IMR-90 (cell line): Measurements from ENCODE around the gene RAN. TPM values are rescaled to one million over a fixed set of nuclear protein-coding genes. Genes with fewer than 3 reads are reported as not detected.

Source experiments
- ATAC-seq: fragments of 200-7000 bp; cut with Tn5 transposase; 2 replicates; pipeline ENCODE4 v1.9.1; 2020; ENCODE audit warnings: low read depth, mild to moderate bottlenecking, moderate library complexity
- BruUV-seq: library from RNA; stranded (reverse); fragments of 400-500 nt; replicated peaks from 2 replicates; lab custom pipeline; 2021; lab: Mats Ljungman, UMichigan
- CTCF ChIA-PET: fragments of 300-600 bp; formaldehyde crosslinking; extraction: SDS; loops from one replicate; lab custom pipeline; 2021; ENCODE audit warnings: antibody characterized with exemption; lab: Yijun Ruan, JAX
- POLR2A ChIA-PET: fragments of 300-600 bp; sonication (Branson Sonifier 250); formaldehyde crosslinking; loops from one replicate; lab custom pipeline; 2022; ENCODE audit warnings: antibody characterized with exemption; ENCODE audit not compliant: unreplicated experiment; lab: Charles Lee
- DNase-seq: peaks from one replicate; pipeline ENCODE4 v3.0.0; 2013
- H2AFZ ChIP-seq: replicated peaks from 2 replicates; pipeline ENCODE3; 2013; ENCODE audit warnings: low read length, mild to moderate bottlenecking; ENCODE audit not compliant: poor library complexity
- H2AK5ac ChIP-seq: 2 replicates; pipeline ENCODE4 v1.6.1; 2013; ENCODE audit warnings: low read depth, low read length, inconsistent platforms
- H2AK9ac ChIP-seq: replicated peaks from 2 replicates; pipeline ENCODE3; 2013; ENCODE audit warnings: mild to moderate bottlenecking, low read depth, low read length, moderate library complexity; ENCODE audit not compliant: poor library complexity
- H2BK120ac ChIP-seq: 2 replicates; pipeline ENCODE4 v1.6.1; 2013; ENCODE audit warnings: low read depth, low read length, inconsistent platforms
- H2BK15ac ChIP-seq: 3 replicates; pipeline ENCODE4 v1.6.1; 2013; ENCODE audit warnings: low read depth, low read length, inconsistent platforms
- H2BK20ac ChIP-seq: 2 replicates; pipeline ENCODE4 v1.6.1; 2013; ENCODE audit warnings: low read depth, mild to moderate bottlenecking, inconsistent platforms, low read length, moderate library complexity
- H2BK5ac ChIP-seq: 2 replicates; pipeline ENCODE4 v1.6.1; 2013; ENCODE audit warnings: mild to moderate bottlenecking, low read depth, low read length, inconsistent platforms; ENCODE audit not compliant: poor library complexity, severe bottlenecking
- H3K14ac ChIP-seq: replicated peaks from 2 replicates; pipeline ENCODE4 v1.6.1; 2013; ENCODE audit warnings: low read depth, low read length, inconsistent platforms
- H3K18ac ChIP-seq: 2 replicates; pipeline ENCODE4 v1.6.1; 2013; ENCODE audit warnings: low read depth, low read length, control low read depth
- H3K23ac ChIP-seq: 2 replicates; pipeline ENCODE4 v1.6.1; 2013; ENCODE audit warnings: low read depth, low read length, inconsistent platforms
- H3K27ac ChIP-seq: 2 replicates; pipeline ENCODE4 v1.5.1; 2013; ENCODE audit warnings: mild to moderate bottlenecking, control low read depth, low read length; ENCODE audit not compliant: insufficient read depth
- H3K27me3 ChIP-seq: 2 replicates; pipeline ENCODE4 v1.6.1; 2013; ENCODE audit warnings: low read length; ENCODE audit not compliant: control insufficient read depth, insufficient read depth
- H3K36me3 ChIP-seq: 2 replicates; pipeline ENCODE4 v1.6.1; 2013; ENCODE audit warnings: low read length, mixed read lengths; ENCODE audit not compliant: control insufficient read depth, insufficient read depth
- H3K4ac ChIP-seq: 2 replicates; pipeline ENCODE4 v1.6.1; 2013; ENCODE audit warnings: low read depth, low read length, inconsistent platforms
- H3K4me1 ChIP-seq: 2 replicates; pipeline ENCODE4 v1.6.1; 2013; ENCODE audit warnings: low read length, mixed read lengths; ENCODE audit not compliant: control insufficient read depth, insufficient read depth
- H3K4me2 ChIP-seq: 2 replicates; pipeline ENCODE4 v1.6.1; 2013; ENCODE audit warnings: low read depth, mild to moderate bottlenecking, control low read depth, low read length, moderate library complexity
- H3K4me3 ChIP-seq: 2 replicates; pipeline ENCODE4 v1.5.1; 2013; ENCODE audit warnings: low read depth, mild to moderate bottlenecking, control low read depth, low read length, moderate library complexity; ENCODE audit not compliant: insufficient read depth
- H3K56ac ChIP-seq: 2 replicates; pipeline ENCODE4 v1.6.1; 2013; ENCODE audit warnings: low read length, inconsistent platforms; ENCODE audit not compliant: insufficient read depth; ENCODE audit errors: extremely low read depth
- H3K79me1 ChIP-seq, 2 experiments: 2 replicates each; pipeline ENCODE4 v1.6.1; 2013; ENCODE audit warnings: low read length in 2 of 2, inconsistent platforms in 1 of 2, low read depth in 1 of 2
- H3K9ac ChIP-seq: 2 replicates; pipeline ENCODE4 v1.6.1; 2013; ENCODE audit warnings: low read depth, low read length, control low read depth
- H3K9me1 ChIP-seq: 2 replicates; pipeline ENCODE4 v1.6.1; 2013; ENCODE audit warnings: low read length, inconsistent platforms; ENCODE audit not compliant: insufficient read depth
- H3K9me3 ChIP-seq: 2 replicates; pipeline ENCODE4 v1.6.1; 2013; ENCODE audit warnings: low read length; ENCODE audit not compliant: control insufficient read depth, insufficient read depth
- H4K20me1 ChIP-seq: 2 replicates; pipeline ENCODE4 v1.6.1; 2013; ENCODE audit warnings: low read length, inconsistent platforms; ENCODE audit not compliant: insufficient read depth
- H4K5ac ChIP-seq: 2 replicates; pipeline ENCODE4 v1.6.1; 2013; ENCODE audit warnings: mild to moderate bottlenecking, low read depth, low read length, control low read depth
- H4K8ac ChIP-seq, 2 experiments: 2 replicates each; pipeline ENCODE4 v1.6.1; 2013; ENCODE audit warnings: low read depth in 2 of 2, low read length in 2 of 2, control low read depth in 1 of 2, inconsistent platforms in 1 of 2
- H4K91ac ChIP-seq: 2 replicates; pipeline ENCODE4 v1.6.1; 2013; ENCODE audit warnings: low read depth, low read length, inconsistent platforms; ENCODE audit not compliant: insufficient read depth
- CEBPB ChIP-seq: IDR thresholded peaks from 2 replicates; pipeline ENCODE4 v1.6.1; 2012; ENCODE audit warnings: low read depth, low read length, improper control_type of control experiment
- MAZ ChIP-seq: IDR thresholded peaks from 2 replicates; pipeline ENCODE4 v1.6.1; 2012; ENCODE audit warnings: low read depth, mild to moderate bottlenecking, low read length, improper control_type of control experiment, moderate library complexity, borderline replicate concordance
- POLR2A ChIP-seq: IDR thresholded peaks from 2 replicates; pipeline ENCODE4 v1.6.1; 2012; ENCODE audit warnings: mild to moderate bottlenecking, low read depth, low read length
- WGBS, 2 experiments: methylation state at CpG; one replicate each; pipeline versions ENCODE4 v1.1.5 to v1.1.7; 2013; ENCODE audit warnings: missing lambda C conversion rate in 2 of 2; ENCODE audit not compliant: insufficient read length in 1 of 2; ENCODE audit errors: extremely low coverage in 2 of 2; 5-methylcytosine and 5-hydroxymethylcytosine counted together
- dilution Hi-C: fragments of 300-500 bp; cut with HindIII; formaldehyde crosslinking; loops from one replicate; pipeline ENCODE4 v1.14.3; 2018; ENCODE audit warnings: low sequenced_read_pairs; ENCODE audit not compliant: unreplicated experiment
- in situ Hi-C: fragments of 300-500 bp; cut with MboI; formaldehyde crosslinking; loops from 3 replicates; pipeline ENCODE4 v1.14.3; 2019; ENCODE audit warnings: low sequenced_read_pairs, inconsistent platforms, mixed read lengths
- intact Hi-C: fragments of 100-400 bp; cut with micrococcal nuclease; formaldehyde crosslinking; loops from 2 replicates; pipeline ENCODE4 v1.10.0; 2022
- polyA plus RNA-seq, 3 experiments: library from polyadenylated mRNA; depleted of rRNA; stranded (reverse); fragments of >200 nt; gene quantifications; 2 replicates each; pipeline ENCODE4 v1.2.3, GENCODE V29; 2012; ENCODE audit warnings: low replicate concordance in 1 of 3
- total RNA-seq: library from RNA; depleted of rRNA; stranded (reverse); fragments of >200 nt; gene quantifications from 2 replicates; pipeline ENCODE4 v1.2.3, GENCODE V29; 2012

RAN gene
- total and polyA plus RNA-seq, 2 of the 4 experiments (the other 2 are of a cell fraction), result 910 to 984 TPM

- no peak overlapping the region for H2BK20ac ChIP-seq
- no peak overlapping the region for H3K4me3 ChIP-seq
- WGBS, 2 experiments, result no CpG with 5 or more reads among the region's 4 CpGs
- H3K27me3 ChIP-seq, result peaks cover 12% of the 10 kb centered on the region
- peaks cover 6% of the 10 kb centered on the region for H3K9me3 ChIP-seq
- no peak overlapping the region for H3K4ac ChIP-seq
- no peaks in the 10 kb centered on the region for H3K4me1 ChIP-seq
- no peak overlapping the region for H2AFZ ChIP-seq
- H2BK5ac ChIP-seq, result no peak overlapping the region
- H3K36me3 ChIP-seq, result no peaks in the 10 kb centered on the region
- no peaks in the 10 kb centered on the region for H3K79me1 ChIP-seq
- no peak overlapping the region for H3K14ac ChIP-seq
- H4K8ac ChIP-seq, result no peak overlapping the region
- TF ChIP-seq CEBPB (no peak), POLR2A (no peak), MAZ (no peak)
- H3K4me2 ChIP-seq, result no peak overlapping the region
- no peak overlapping the region for H3K27ac ChIP-seq
- H3K9ac ChIP-seq, result no peak overlapping the region
- ATAC-seq (no peak), DNase-seq (no peak)
- no peak overlapping the region for H3K56ac ChIP-seq
- H3K23ac ChIP-seq, result no peak overlapping the region
- H2AK9ac ChIP-seq, result no peak overlapping the region
- in situ Hi-C loops (no loop called here), intact Hi-C loops (no loop called here), dilution Hi-C loops (no loop called here)
- no TSS peak for BruUV-seq
- POLR2A ChIA-PET, result no interaction called here
- H4K5ac ChIP-seq, result no peak overlapping the region
- H2BK120ac ChIP-seq, result no peak overlapping the region
- no peak overlapping the region for H4K91ac ChIP-seq
- no peak overlapping the region for H3K18ac ChIP-seq
- H2BK15ac ChIP-seq, result no peak overlapping the region
- H3K9me1 ChIP-seq, result no peaks in the 10 kb centered on the region
- CTCF ChIA-PET, result interaction anchor here (0.7 kb wide), 1 partner anchor 1340 kb away, joined by 7 read pairs; no protein-coding TSS in a partner anchor
- no peak overlapping the region for H2AK5ac ChIP-seq
- no peaks in the 10 kb centered on the region for H4K20me1 ChIP-seq
Observed at GRCh38 chr12:130856088-130856487, 15.8 kb upstream of the RAN start.
